ENCODE measurements around the gene ABCC12. TPM values are rescaled to one million over a fixed set of nuclear protein-coding genes. Genes with fewer than 3 reads are reported as not detected.

The ABCC12 gene
- polyA plus RNA-seq, 12 donors = 0.29 to 0.69 (median 0.43) TPM; not detected in 2

Other genes with a start within 250 kb of the ABCC12 start
- 10 to 100 TPM in 11 of 12 donors, not detected in 1; 39.1 to 70.2 (median 42.8) TPM for gene LONP2, start 88.3 kb upstream of the ABCC12 start, polyA plus RNA-seq (ENCODE audit: insufficient read length in 12 of 12)
- gene ABCC11, start 91.5 kb upstream of the ABCC12 start, polyA plus RNA-seq (ENCODE audit: insufficient read length in 12 of 12) = under 1 TPM in 8 of 12 donors, not detected in 4; 0.10 to 0.33 (median 0.19) TPM
- gene SIAH1, start 229.4 kb upstream of the ABCC12 start, polyA plus RNA-seq (ENCODE audit: insufficient read length in 12 of 12) = 10 to 100 TPM in 11 of 12 donors, not detected in 1; 27.8 to 37.4 (median 31.7) TPM